GM13976 (cell line): ENCODE measurements around the gene ARHGEF4.

ENCODE experiments used
- DNase-seq: peaks from one replicate; pipeline ENCODE4 v3.0.0; 2012; ENCODE audit warnings: low spot score
- in situ Hi-C: fragments of 300-500 bp; cut with MboI; formaldehyde crosslinking; loops from one replicate; pipeline ENCODE4 v1.12.0; 2022; ENCODE audit warnings: low sequenced_read_pairs, mixed read lengths, inconsistent platforms; ENCODE audit not compliant: unreplicated experiment
- TF ChIP-seq, protein P1 (sequence below): IDR thresholded peaks from 2 replicates; pipeline ENCODE4 v1.5.1; 2012; ENCODE audit warnings: borderline replicate concordance, mild to moderate bottlenecking; ENCODE audit not compliant: insufficient read depth; ENCODE audit errors: extremely low read depth, missing control alignments, control extremely low read depth

Gene ARHGEF4

DNA sequence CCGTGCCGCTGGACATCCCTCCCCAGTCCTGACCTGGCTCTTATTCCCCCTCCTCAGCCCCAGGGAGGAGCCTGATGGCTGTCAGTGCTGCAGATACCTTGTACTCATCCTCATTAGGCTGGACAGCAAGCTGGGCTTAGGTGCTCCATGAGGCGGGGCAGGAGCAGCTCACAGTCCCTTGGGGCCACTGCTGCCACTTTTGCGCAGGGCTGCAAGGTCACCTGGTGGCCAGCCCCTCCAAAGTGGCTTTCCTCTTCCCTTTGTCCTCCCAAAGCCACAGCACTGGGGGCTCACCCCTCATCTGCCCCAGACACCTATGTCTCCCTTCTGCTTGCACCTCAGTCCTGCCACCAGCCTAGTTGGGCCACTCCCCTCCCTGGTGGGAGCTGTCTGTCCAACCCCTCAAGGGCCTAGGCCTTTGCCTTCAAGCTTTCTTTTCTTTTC lies 195.7 kb downstream of the ARHGEF4 start:
- TF ChIP-seq, protein P1, sequence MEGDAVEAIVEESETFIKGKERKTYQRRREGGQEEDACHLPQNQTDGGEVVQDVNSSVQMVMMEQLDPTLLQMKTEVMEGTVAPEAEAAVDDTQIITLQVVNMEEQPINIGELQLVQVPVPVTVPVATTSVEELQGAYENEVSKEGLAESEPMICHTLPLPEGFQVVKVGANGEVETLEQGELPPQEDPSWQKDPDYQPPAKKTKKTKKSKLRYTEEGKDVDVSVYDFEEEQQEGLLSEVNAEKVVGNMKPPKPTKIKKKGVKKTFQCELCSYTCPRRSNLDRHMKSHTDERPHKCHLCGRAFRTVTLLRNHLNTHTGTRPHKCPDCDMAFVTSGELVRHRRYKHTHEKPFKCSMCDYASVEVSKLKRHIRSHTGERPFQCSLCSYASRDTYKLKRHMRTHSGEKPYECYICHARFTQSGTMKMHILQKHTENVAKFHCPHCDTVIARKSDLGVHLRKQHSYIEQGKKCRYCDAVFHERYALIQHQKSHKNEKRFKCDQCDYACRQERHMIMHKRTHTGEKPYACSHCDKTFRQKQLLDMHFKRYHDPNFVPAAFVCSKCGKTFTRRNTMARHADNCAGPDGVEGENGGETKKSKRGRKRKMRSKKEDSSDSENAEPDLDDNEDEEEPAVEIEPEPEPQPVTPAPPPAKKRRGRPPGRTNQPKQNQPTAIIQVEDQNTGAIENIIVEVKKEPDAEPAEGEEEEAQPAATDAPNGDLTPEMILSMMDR, result no peak
- DNase-seq, result no peak
- in situ Hi-C loops, result no loop called here

DNA sequence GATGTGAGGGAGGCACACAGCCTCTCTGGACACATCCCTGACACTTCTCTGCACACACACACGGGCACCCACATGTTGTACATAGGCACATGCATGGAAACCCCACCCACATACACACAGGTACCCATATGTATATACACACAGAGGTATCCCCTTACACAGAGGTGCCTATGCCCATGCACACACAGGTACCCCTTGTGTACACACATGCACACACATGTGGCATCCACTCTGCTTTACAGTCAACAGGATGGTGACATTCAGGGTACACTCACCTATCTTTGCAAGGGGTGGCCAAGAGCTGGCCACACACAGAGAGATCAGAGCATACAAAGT lies 197.0 kb downstream of the ARHGEF4 start:
- DNase-seq, result no peak
- in situ Hi-C loops, result no loop called here
- TF ChIP-seq, protein P1, result no peak

DNA sequence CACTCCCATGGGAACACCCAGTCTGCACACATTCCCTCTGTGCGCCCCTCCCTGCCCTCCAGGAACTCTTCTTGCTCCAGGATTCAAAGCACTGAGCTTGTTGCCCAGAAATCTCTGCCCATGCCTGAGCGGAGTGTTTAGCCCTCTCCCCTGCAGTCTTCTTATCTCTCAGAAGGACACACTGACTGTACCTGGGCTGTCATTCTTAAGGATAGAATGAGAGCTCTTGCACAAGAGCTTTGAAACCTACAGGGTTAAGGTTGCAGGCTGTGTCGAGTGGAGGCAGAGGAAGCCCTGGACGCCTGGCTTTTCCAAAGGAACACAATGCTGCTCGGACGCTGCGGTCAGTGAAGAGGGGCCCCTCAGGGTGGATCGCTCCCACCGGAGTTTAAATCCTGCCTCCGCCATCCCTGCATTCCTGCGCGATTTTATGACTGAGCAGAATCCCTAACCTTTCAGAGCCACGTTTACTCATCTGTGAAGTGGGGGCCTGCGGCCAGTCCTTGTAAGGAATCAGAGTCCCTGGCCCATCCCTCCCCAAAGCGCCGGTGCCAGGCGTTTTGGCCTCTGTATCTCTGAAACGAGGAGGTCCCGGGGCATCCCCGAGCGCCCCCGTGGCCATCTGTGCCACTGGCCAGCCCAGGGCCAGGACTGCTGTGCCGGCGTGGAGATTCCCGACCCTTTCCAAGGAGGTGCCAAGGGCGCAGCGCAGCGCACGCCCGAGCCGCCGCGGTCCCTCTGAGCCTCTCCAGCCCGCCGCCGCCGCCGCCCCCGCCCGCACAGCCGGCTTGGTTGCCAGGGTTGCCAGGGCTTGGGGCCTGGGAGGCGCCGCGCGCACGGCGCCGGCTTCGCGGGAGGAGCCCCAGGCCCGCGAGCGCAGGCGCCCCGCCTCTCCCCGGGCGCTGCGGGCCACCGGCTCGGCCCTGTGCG lies 197.7 kb downstream of the ARHGEF4 start:
- TF ChIP-seq, protein P1, result no peak
- DNase-seq, result no peak
- in situ Hi-C loops, result no loop called here

DNA sequence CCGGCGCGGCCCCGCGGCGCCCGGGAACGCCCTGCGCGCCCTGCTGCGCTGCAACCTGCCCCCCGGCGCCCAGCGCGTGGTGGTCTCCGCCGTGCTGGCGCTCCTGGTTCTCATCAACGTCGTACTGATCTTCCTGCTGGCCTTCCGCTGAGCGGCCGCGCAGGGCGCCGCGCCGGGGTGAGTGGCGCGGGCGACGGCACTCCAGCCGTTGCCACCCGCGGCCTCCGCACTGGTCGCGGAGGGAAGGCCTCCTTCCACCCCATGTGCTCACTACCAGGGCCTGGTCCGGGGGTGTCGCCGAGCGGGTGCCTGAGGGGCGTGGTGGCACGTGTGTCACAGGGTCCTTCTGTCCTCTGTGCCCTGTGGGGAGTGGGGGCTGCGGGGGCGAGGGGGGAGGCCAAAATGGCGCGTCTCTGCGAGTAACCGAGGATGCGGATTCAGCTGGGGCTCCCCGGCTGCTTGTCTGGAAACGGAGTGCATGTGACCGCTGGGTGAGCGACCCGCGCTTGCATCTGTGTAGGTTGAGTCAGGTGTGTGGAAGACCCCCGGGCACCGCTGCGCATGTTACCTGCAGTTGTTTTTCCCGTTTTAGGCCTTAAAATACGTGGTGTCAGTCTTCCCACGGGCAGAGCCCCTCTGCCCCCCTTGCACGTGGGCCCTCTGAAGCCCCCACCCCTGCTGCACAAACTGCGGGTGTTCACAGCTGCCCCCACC lies 198.6 kb downstream of the ARHGEF4 start:
- TF ChIP-seq, protein P1, result no peak
- in situ Hi-C loops, result no loop called here
- DNase-seq, result no peak

DNA sequence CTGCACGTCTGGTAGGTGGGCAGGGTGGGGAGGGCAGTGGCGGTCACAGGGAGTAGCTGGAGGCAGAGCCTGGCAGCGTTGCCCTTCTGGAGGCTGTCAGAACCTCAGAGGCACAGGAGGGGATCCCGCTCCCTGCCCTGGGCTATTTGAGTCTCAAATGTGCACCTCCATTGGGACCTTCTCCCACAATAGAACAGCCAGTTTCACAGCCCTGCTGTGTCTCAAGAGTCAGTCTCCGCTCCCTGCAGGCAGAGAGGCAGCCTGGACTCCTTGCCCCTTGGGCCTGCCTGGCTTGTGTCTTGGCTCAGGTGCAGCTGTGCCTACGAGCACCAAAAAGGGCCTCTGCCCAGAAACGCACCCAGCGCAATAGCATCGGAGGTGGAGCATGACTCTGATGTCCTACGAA lies 199.1 kb downstream of the ARHGEF4 start:
- in situ Hi-C loops, result no loop called here
- DNase-seq, result no peak
- TF ChIP-seq, protein P1, result no peak

DNA sequence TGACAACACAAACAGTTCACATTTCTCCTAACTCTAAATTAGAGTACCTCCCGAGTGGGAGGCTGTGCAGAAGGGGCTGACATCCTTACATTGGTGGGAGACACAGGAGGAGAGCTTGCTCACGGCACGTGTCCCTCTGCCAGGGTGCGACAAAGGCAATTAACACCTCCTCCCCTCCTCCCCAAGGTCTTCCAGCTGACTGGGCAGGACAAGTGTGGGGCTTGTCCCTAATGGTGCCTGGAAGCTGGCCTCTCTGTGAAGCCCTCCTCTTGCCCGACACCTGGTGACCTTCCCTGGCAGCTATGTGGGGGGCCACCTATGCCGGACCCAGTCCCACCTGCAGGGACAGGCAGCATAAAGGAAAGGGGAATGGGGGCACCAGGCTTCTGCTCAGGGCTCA lies 199.6 kb downstream of the ARHGEF4 start:
- TF ChIP-seq, protein P1, result no peak
- DNase-seq, result no peak
- in situ Hi-C loops, result no loop called here
